GM18520 (cell line): ENCODE measurements around the gene TRAPPC3L.

Experiments used
- ATAC-seq: cut with Tn5 transposase; IDR thresholded peaks from one replicate; pipeline ENCODE4 v1.9.1; 2021; ENCODE audit not compliant: unreplicated experiment

The TRAPPC3L gene

DNA sequence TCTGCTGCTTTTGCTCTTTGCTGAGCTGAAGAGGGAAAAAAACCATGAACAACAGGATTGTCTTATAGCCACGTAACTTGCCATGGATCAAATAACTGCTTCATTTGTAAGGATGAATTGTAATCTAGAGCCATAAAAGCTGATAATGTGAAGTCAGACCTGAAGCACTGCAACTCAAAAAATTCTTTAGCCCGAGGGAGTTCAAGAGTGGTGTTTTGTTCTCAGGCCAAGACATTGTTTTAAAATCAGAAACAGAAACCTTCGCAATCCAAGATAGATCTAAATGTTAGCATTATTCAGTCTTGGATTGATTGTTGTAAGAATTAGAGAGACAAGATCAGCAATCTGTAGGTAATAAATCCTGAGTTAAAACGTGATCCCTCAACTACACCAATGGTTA lies at the start of gene TRAPPC3L:
Gene TRAPPC3L, minus strand, starts transcription at position 34 of the 400 bp plus-strand sequence. CDS start 170 bp downstream, outside the sequence.
- ATAC-seq, result no peak

DNA sequence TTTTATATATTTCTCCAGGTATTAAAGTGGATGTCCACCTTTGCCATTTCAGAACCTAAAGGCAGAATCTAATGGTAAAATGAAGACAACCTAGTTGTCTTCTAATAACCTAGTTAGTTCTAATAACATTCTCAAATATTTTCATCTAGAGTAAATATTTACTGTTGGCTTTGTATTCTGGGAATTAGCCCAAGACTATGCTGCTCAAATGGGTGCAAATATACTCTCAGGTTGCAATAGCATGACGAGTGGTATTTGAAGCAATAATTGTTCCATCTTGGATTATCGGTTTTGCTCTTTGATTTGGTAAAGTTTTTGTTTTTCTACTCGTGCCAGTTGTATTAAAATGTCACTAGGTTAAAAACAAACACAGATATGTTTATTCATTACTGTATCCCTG lies 49.8 kb upstream of the TRAPPC3L start:
- ATAC-seq, result no peak

DNA sequence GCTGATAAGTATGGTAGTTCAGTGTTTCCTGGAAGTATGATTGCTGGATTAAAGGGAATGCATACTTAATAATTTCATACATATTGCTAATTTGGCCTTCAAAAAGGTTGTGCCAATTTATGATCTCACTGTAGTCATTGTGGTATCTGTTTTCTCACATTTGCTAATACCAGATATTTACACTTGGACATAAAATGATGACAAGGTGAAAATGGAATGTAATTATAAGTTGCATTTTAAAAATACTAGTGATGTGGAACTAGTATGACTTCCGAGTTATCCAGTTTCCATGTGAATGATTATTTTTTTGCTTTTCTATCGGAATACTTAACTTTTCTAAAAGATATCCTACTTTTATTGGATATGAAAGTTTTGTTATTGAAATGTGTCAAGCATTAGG lies 41.3 kb upstream of the TRAPPC3L start:
- ATAC-seq, result no peak

DNA sequence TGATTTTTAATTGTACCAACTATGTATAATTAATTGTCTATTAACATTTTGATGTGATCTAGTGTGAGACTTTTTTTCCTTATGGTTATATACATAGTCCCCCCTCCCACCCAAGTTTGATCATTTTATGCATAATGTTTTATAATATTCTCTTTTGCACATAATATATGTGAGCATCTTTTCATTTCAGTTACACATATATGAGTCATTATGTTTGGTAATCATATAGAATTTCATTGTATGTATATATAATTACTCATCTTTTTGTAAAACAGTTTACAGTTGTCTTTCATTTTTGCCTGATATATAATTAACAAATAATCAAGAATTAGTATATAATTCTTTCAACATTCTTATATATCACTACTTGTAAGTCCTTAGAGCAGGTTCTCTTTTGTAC lies 40.8 kb upstream of the TRAPPC3L start:
- no peak for ATAC-seq

DNA sequence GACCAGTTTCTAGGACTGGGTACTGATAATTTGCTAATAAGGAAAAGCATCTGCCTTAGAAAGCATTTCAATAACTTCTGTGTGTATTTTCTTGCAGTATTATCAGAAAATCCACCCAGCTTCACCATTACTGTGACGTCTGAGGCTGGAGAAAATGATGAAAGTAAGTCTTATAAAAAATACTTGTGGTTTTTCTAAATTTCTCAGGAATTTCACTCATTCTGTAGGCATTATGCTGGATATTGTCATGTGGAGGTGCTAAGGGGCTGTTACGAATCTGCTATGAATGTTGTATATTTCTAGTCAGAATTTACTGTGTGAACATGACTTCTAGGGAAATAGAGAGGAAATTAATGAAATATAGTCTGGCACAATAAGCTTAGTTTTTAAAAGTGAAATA lies 34.7 kb upstream of the TRAPPC3L start:
- no peak for ATAC-seq

DNA sequence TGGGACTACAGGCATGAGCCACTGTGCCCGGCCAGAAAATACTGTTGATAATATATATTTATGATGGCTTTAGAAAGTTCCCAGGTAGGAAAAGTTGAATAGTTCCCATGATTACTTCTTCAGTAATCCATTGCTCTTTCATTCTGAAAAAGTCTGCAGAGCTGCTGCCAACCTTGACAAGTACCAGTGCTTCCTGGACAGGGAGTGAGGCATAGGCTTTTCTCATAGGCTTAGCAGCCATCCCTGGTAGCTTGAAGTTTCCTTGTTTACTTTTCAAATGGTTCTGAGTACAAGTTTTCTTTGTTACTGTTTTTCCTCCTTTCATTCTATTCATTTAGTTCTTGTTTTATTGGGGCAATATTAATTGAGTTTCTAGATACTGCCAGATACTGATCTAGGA lies 33.7 kb upstream of the TRAPPC3L start:
- no peak for ATAC-seq

DNA sequence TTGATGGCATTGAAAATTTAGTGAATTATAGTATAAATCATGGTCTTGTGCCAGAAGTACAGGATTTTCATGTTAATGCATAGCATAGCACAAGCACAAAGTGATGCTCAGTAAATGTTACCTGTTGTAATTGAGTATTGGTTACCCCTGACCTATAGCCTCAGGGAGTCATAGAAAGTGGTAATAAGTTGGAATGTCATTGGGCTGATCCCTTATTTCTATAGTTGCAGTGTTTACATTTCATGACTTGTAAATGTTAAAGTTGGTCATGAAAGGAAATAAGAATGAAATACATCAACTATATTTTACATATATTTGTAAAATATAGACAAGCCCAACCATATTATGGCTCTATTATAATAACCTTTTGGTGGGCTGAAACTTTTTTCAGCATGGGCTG lies 32.9 kb upstream of the TRAPPC3L start:
- no peak for ATAC-seq

DNA sequence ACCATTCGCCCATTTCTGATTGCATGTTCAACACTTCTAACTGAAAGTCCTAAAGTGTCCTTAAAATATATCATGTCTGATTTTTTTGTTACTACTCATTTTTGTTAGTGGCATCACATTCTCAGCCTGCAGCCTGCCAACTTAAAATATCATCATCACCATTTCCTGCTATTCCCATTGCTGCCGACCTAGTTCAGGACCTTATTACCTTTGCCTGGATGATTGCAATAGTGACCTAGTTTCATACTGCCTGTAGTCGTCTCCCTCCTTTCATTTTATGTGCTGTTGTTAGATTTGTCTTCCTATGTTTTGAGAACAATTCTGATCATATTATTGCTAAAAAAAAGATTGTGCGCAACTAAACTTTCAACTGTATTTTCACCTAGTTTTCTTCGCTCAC lies 32.0 kb upstream of the TRAPPC3L start:
- ATAC-seq, result no peak

DNA sequence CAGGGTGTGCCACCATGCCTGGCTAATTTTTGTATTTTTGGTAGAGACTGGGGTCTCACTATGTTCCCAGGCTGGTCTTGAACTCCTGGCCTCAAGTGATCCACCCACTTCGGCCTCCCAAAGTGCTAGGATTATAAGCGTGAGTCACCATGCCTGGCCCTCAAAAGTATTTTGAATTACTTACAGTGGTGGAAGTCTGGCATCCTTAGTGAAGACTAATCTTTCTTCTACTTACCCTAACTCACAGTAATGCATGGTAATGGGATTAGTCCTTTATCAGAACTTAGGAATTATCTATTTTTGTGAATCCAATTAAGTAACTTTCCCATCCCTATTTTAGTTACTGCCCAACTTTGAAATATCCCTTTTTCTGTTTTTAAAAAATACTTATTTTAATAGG lies 29.7 kb upstream of the TRAPPC3L start:
- no peak for ATAC-seq

DNA sequence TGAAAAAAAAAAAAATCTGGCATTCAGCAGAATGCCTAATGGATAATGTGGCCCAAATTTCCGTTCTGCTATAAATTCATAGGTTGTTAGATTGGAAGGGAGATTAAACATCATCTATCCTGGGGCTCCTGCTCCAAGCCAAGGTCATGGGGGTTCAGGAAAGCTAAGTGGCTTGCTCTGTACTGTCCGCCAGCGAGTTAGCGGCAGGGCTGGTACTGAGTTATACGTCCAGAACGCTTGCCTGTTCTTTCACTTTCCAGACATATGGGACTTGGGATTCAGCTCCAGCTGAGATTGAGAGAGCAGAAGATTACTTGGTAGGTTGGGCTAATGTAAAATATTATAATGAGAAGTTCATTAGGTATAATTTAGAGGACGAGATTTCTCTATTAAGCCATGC lies 26.7 kb upstream of the TRAPPC3L start:
- no peak for ATAC-seq

DNA sequence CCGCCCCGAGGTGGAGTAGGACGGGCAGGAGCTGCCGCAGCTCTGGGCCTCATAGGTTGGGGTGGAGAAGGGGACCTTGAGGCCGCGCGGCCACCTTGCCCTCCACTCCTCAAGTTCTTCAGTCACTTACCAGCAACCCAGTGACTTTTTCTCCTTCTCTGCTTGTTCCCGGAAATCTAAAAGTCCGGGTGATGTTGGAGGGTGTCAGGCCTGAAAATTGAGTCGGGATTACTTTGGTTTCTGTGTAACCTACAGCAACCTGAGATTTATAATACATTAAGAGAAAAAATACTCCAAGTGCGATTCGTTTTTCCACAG lies 26.2 kb upstream of the TRAPPC3L start:
- no peak for ATAC-seq

DNA sequence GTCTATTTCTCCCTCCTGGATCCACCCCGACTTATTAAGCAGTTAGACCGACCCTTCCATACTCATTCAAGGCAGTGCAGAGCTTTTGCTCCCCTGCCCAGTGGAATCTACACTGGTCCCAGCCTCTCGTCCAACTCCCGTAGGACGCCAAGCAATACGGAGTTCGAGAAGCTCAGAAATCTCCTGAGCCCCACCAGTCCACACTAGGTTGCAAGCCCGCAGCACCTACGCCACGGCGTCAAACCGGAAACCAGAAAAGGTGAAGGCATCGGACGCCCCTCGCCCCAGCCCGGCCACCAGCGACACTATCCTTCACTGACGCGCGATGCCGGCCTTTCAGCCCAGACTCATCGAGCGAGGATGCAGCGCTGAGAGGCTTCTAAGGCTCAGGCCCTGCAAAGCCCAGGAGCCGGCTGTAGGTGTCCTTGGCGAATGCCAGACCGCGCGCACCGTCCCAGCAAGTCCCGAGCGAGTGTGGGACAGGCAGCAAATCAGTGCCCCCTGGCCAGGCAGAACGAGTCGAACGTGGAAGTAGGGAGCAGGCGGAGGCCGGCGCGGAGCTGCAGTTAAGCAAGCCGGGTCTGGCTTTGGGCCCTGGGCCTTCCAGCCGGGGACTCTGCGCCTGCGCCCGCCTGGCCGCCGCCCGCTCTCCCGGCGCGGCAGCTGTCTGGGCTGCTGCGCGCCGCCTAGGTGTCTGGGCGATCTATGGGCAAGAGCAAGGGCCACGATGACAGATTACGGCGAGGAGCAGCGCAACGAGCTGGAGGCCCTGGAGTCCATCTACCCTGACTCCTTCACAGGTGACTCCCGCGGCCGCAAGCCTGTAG lies 25.6 kb upstream of the TRAPPC3L start, which contains the start of gene RWDD1:
Gene RWDD1, plus strand, starts transcription at position 649 of the 827 bp plus-strand sequence. Its CDS starts 79 bp downstream, at position 728.
- peak; percentile 94 for ATAC-seq

DNA sequence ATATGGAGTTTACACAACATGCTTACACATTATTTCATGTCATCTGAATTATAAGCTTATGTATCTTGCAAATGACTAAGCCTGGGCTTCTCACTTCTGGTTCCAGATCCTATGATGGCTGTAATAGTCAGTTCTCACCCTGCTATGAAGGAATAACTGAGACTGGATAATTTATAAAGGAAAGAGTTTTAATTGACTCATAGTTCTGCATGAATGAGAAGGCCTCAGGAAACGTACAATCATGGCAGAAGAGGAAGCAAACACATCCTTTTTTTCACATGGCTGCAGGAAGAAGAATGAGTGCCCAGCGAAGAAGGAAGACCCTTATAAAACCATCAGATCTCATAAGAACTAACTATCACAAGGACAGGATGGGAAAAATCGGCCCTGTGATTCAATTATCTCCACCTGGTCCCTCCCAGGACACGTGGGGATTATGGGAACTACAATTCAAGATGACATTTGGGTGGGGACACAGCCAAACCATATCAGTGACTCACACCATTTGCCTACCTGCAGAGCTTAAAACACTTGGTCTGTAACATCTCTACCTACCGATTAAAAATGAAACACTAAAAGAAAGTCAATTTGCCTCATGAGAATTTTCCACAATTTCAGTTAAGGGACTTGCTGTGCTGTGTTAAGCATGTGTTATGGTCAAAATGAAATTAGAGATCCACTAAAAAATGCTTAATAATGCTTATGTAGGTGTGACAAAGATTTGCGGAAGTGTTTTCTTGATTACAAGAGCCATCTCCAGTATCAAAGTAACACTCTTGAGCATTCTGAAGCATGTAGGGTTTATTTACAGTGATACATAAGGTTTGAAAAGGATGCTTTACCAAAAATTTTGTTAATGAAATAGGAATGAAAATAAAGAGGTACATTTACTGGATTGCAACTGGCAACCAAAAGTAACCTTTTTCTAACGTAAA lies 23.6 kb upstream of the TRAPPC3L start:
- no peak for ATAC-seq

DNA sequence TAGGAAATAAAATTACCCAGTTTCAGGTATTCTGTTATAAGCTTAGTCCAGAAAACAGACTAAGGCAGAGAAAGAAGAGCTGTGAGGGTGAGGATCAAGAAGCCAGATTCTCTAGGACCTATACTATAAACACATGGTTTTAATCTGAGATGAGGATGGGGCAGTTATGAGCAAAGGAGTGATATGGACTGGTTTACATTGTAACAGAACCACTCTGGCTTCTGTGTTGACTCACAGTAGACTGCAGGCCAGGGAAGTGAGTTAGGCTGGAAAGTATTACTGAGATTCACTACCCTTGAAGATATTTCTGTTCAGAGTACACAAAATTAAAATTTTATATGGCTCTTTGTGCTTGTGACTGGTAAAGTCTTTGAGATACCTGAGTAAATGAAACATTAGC lies 22.6 kb upstream of the TRAPPC3L start:
- no peak for ATAC-seq

DNA sequence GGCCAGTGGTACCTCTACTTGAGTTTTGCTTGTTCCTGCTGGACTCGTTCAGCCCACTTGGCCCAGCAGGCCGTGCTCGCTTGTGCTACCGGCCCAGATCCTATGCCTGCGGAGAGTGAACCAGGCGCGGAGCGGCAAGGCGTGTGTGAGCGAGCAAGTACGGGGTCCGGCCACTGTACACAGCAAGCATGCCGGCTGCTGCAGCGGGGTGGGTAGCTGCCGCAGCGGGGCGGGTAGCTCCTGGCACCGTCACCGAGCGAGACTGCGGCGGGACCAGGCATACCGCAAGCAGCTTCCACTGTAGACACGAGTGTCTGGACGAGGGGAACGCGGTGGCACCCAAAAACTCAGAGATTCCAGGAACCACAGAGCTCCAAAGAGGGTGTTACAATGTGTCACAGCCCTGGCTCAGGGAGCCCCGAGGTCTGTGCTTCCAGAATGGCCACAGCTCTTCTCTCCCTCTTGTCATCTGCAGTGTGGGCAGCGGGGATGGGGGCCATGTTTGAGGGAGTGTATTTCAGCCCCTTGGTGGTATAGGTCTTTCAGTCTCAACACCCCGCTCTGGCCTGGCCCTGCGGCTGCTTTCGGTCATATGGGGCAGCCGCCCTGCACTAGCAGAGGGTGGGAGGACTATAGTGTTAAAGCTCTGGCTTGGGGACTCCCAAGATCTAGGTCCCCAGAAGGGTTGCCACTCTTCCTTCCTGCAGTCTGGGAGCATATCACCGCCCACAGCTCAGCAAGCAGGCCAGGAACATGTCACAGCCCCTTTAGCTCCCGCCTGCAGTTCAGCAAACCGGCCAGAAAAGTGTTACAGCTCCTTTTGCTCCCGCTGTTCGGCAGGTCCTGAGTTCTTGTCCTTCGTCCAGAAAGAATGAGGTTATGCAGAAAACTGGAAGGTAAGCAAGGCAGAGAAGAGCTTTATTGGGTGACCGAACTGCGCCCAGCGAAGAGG lies 19.7 kb upstream of the TRAPPC3L start:
- ATAC-seq, result no peak

DNA sequence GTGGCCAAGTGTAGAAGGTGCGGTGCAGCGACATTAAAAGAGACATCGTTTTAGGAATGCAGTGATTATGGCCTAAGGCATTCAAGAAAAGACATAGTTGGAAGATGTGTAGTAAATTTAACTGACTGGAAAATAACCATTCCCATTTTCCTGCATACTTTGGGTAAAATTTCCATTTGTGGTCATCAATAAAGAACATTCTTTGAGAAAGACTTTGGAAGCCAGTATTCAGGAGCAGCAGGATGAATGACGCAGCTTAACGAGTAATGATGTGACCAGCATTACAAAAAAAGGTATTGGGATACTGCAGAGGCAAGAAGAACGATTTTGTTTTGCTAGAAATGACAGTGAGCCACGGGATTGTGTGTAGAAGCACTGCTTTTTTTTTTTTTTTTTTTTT lies 18.8 kb upstream of the TRAPPC3L start:
- ATAC-seq, result no peak

DNA sequence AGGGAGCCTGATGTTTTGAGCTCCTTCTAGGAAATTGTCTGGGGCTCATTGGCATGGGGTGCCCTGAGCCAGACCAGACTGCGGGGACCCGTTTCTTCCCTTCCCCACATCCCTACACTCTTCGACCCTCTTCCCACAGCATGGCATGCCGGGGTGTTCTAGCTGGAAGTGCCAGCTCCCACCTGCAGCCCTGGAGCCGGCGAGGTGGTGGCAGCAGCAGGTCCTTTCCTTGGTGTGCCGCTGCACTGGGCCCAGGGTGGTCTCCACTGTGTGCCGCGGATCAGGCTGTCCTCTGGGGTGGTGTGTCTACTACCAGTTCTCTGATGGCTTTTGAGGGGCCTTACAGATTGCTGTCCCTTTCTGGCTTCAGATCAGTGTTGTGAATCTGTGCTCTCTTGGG lies 18.3 kb upstream of the TRAPPC3L start:
- no peak for ATAC-seq

DNA sequence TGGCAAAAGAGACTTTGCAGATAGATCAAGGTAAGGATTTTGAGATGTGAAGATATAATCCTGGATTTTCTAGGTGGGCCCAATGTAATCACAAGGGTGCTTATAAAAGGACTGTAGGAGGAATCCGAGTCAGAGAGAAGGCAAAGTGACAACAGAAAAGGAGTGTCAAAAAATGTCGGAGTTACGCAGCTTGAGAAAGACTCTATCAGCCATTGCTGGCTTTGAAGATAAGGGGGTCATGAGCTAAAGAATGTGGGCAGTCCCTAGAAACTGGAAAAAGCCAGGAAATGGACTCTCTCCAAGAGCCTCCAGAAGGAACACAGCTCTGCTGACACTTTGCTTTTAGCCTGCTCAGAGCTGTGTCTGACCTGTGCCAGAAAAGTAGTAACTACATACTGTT lies 17.1 kb upstream of the TRAPPC3L start:
- ATAC-seq, result no peak

DNA sequence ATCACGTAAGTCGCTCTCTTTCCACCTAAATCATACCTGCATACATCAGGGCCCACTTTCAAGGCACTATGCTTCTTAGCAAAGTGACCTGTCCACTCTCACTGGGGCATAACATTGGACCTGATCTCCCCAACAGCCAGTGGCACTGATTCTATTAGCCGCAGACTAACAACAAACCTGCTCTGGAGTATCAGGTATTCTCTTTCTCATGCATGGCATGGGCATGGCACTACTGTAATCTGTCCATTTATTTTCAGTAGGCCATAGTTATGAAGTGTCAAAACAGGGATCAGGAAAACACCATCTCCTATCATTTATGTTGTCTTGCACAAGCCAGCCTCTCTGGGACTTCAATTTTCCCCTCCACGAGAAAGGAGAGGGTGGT lies 16.5 kb upstream of the TRAPPC3L start:
- ATAC-seq, result no peak

DNA sequence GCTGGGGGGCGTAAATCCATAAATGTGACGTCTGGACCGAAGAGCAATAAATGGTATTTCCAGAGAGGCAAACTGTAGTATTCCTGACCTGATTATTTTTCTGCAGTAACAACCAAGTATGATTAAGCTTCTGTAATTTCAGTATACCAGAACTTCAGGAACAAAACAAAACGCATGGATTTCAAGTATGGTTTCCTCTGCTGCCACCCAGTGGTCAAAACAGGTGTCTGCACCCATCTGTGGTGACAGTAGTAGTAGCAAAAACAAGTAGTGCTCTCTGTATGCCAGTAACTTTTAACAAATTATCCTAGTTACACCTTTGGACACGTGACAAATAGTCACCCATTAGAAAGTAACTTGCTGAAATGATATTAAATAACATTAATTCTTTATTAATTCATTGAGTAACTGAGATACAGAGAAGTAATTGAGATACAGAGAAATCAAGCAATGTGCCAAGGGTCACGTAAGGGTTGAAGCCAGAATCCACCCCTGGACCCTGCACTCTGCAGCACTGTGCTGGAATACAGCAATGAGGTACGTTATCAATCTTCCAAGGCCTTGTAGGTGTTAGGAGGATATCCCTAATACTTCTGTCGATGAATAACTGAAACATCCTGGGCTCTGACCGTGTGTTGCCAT lies 16.0 kb upstream of the TRAPPC3L start:
- no peak for ATAC-seq

DNA sequence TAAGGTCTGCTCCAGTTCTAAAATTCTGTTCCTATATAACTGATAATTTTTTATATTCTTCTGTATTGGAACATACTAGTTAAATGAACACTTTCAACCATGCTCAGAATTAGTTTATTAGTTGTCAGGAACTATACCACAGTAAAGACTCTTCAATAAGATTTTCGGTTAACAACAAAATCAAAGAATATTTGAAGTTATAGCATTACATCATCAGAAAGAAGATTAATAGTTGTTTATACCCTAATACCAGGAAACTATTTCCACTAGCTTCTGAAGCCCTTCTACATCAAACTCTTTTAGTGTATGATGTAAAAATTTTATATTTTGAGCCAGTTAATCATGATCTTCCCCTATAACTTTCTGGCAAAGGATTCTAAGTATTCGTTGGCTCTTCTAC lies 14.6 kb upstream of the TRAPPC3L start:
- no peak for ATAC-seq
